ENCODE measurements around the gene MYO5A.

GRCh38 chr15:52284164-52284563 is 244.5 kb downstream of the MYO5A start:
- no peak for TF ChIP-seq POLR2A (IDR thresholded peaks at IDR 0.05)
- TF ChIP-seq CTCF (IDR thresholded peaks at IDR 0.05) = no peak
